ENCODE results near the gene SLC12A7.

GRCh38 chr5:1065891-1066650, 45.8 kb downstream of the SLC12A7 start:
- no peak for TF ChIP-seq CTCF (IDR thresholded peaks at IDR 0.05)
- no peak for TF ChIP-seq POLR2A (IDR thresholded peaks at IDR 0.05)
